Vagina (tissue), 2 donors: Measurements from ENCODE around the gene CEACAM6.

Source experiments
- CTCF ChIP-seq, 3 experiments: fragments of 450-650 bp in 2 of 3; fragments of 200-600 bp in 1 of 3; sonication (generic) in 1 of 3; IDR thresholded peaks; one replicate each; pipeline ENCODE4 v1.5.1; 2017 to 2019; ENCODE audit warnings: antibody characterized with exemption in 3 of 3, mild to moderate bottlenecking in 2 of 3, moderate library complexity in 2 of 3
- POLR2A ChIP-seq, 2 donors: fragments of 450-650 bp; IDR thresholded peaks; one replicate each; pipeline ENCODE4 v1.6.1; 2017; ENCODE audit warnings: antibody characterized with exemption in 2 of 2, mild to moderate bottlenecking in 2 of 2, moderate library complexity in 2 of 2
- POLR2AphosphoS5 ChIP-seq, 2 donors: sonication (generic); formaldehyde crosslinking; IDR thresholded peaks; one replicate each; pipeline ENCODE4 v1.9.0; 2017; ENCODE audit warnings: antibody characterized with exemption in 2 of 2, mild to moderate bottlenecking in 2 of 2, low read depth in 1 of 2; ENCODE audit not compliant: insufficient read depth in 1 of 2

GRCh38 chr19:41714598-41714997 lies 40.7 kb upstream of the CEACAM6 start:
- TF ChIP-seq CTCF (IDR thresholded peaks at IDR 0.05) (no peak), POLR2A (IDR thresholded peaks at IDR 0.05) (no peak), POLR2AphosphoS5 (IDR thresholded peaks at IDR 0.05; ENCODE audit: insufficient read depth in 1 of 2, low read depth in 1 of 2) (no peak)
